Left lung (tissue), 10 donors: ENCODE data around the gene PARN. TPM values are rescaled to one million over a fixed set of nuclear protein-coding genes. Genes with fewer than 3 reads are reported as not detected.

Experiments used
- ATAC-seq: fragments of 200-7000 bp; cut with Tn5 transposase; one replicate; pipeline ENCODE4 v1.9.1; 2020; ENCODE audit warnings: moderate library complexity
- DNase-seq, 4 donors: peaks; one replicate each; pipeline ENCODE4 v3.0.0-alpha.2; 2013 to 2020
- H3K27ac ChIP-seq, 2 donors: fragments of 200-600 bp; sonication (generic) in 1 of 2; one replicate each; pipeline versions ENCODE4 v1.5.0 to v1.8.0; 2020 to 2021
- H3K27me3 ChIP-seq, 2 donors: fragments of 200-600 bp; sonication (generic) in 1 of 2; one replicate each; pipeline versions ENCODE4 v1.5.0 to v1.8.0; 2020 to 2021
- H3K36me3 ChIP-seq, 2 donors: fragments of 200-600 bp; sonication (generic) in 1 of 2; one replicate each; pipeline versions ENCODE4 v1.5.0 to v1.8.0; 2020 to 2021
- H3K4me1 ChIP-seq, 2 donors: fragments of 200-600 bp; one replicate each; pipeline ENCODE4 v1.8.0; 2021
- H3K4me3 ChIP-seq, 2 donors: fragments of 200-600 bp; sonication (generic) in 1 of 2; one replicate each; pipeline versions ENCODE4 v1.5.0 to v1.8.0; 2020 to 2021; ENCODE audit warnings: mild to moderate bottlenecking in 1 of 2
- H3K9me3 ChIP-seq, 2 donors: fragments of 200-600 bp; sonication (generic) in 1 of 2; one replicate each; pipeline versions ENCODE4 v1.5.0 to v1.8.0; 2020 to 2021
- CTCF ChIP-seq, 2 donors: fragments of 200-600 bp; sonication (generic) in 1 of 2; IDR thresholded peaks; one replicate each; pipeline versions ENCODE4 v1.5.0 to v1.8.0; 2021; ENCODE audit warnings: antibody characterized with exemption in 2 of 2
- intact Hi-C, 2 donors: fragments of 100-400 bp; cut with DNase I; formaldehyde crosslinking; loops; one replicate each; pipeline versions ENCODE4 v1.11.2 to v1.14.2; 2022
- polyA plus RNA-seq, 6 donors: library from polyadenylated mRNA; unstranded; fragments of 120-200 nt; gene quantifications; one replicate each; pipeline ENCODE4 v1.2.1, GENCODE V29; 2013; ENCODE audit not compliant: insufficient read length in 6 of 6
- total RNA-seq, 2 donors: library from RNA; stranded (reverse); fragmentation: NEBNext Ultra II Directional; extraction: Animal tissue kit (Norgen Biotek cat#: 25700); gene quantifications; one replicate each; pipeline ENCODE4 v1.2.1, GENCODE V29; 2021
- donor health status: DM: no; HTN: yes; CAD: no.
- donor health status: DM: no; HTN: no; CAD: no.

The PARN gene
- total and polyA plus RNA-seq, 8 donors: 26.9 to 37.9 (median 27.7) TPM

GRCh38 chr16:14672403-14672971 lies 42.4 kb upstream of the PARN start:
- H3K27me3 ChIP-seq: no peaks in the 10 kb centered on the region
- H3K36me3 ChIP-seq: peaks cover 0 to 26% of the 10 kb centered on the region in 2 donors
- no peak for TF ChIP-seq CTCF (IDR thresholded peaks at IDR 0.05)
- peak in 1 of 4 donors; percentile 71 for DNase-seq
- H3K9me3 ChIP-seq: no peaks in the 10 kb centered on the region
- H3K4me1 ChIP-seq: no peaks in the 10 kb centered on the region
- H3K4me3 ChIP-seq: no peak overlapping the region
- intact Hi-C loops: no loop called here
- H3K27ac ChIP-seq: peak overlapping the region; percentile 45 to 47
- peak; percentile 85 for ATAC-seq

DNA sequence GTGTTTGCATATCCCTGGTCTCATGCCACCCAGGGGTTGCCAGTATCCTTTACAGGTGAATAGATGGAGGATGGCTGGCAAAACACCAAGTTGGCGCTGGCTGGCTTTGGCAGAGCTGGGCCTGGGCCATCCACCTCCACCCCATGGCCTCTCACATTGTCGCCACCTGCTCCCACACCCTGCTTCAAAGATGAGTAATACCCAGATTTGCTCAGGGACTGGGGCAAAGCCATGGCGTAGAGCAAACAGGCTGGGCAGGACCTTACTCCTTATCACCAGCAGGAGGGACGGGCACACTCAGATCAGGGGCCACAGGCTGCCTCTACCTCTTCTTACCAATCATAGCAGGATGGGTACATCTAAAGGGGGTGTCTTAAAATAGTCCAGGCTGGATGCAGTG lies 39.7 kb upstream of the PARN start:
- ATAC-seq: peak; percentile 30
- Histone ChIP-seq H3K9me3 (no peaks in the 10 kb centered on the region), H3K4me1 (no peaks in the 10 kb centered on the region), H3K27me3 (no peaks in the 10 kb centered on the region), H3K27ac (no peak overlapping the region), H3K4me3 (no peak overlapping the region), H3K36me3 (peaks cover 6 to 53% of the 10 kb centered on the region in 2 donors)
- DNase-seq: peak in 1 of 4 donors; percentile 52
- intact Hi-C loops: no loop called here
- TF ChIP-seq CTCF (IDR thresholded peaks at IDR 0.05): no peak

- Histone ChIP-seq H3K36me3 (peaks cover 6 to 64% of the 10 kb centered on the region in 2 donors), H3K4me3 (no peak overlapping the region), H3K9me3 (no peaks in the 10 kb centered on the region), H3K27ac (peak overlapping the region in 1 of 2 donors; percentile 59), H3K27me3 (no peaks in the 10 kb centered on the region), H3K4me1 (no peaks in the 10 kb centered on the region)
- intact Hi-C loops: no loop called here
- ATAC-seq (no peak), DNase-seq (no peak)
- TF ChIP-seq CTCF (IDR thresholded peaks at IDR 0.05): no peak
These were observed 38.6 kb upstream of the PARN start for GRCh38 chr16:14668556-14669223.

DNA sequence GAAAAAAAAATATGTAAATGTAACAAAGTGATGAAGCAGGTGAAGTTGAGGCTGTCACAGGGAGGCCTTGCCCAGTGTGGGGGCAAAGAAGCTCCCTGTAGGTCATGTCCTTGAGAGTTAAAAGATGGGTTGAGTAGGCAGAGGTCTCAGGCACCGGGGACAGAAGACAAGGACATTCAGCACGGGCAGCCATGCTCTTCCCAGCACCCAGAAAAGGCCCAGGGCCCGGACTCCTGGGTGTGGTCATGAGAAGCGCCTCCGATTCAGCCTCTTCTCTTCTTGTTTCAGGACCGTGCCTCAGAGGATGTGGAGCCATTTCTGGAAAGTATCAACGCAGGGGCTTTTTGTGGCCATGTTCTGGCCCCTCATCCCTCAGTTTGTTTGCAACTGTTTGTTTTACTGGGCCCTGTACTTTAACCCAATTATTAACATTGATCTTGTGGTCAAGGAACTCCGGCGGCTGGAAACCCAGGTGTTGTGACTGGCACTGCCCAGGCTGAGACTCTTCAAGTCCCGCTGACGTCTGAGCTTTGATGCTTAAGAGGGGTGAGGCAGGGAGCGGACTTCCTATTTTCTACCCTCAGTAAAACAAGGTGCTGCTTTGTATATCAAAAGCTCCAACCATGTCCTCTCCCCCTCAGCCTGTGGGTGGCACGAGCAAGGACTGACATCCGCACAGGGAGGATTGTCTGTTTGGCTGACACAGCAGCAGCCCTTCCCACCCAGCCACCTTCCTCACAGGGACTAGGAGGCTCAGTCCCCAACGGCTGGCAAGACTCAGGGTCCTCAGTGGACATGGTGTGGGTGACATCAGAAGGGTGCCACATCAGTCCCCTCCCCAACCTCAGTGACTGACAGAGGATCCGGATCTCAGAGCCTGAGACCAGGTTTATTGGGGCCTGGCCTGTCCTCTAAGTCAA lies 37.5 kb upstream of the PARN start:
- H3K27ac ChIP-seq: peak overlapping the region; percentile 49 to 67
- H3K9me3 ChIP-seq: no peaks in the 10 kb centered on the region
- peak; percentile 79 for ATAC-seq
- TF ChIP-seq CTCF (IDR thresholded peaks at IDR 0.05): no peak
- no peaks in the 10 kb centered on the region for H3K4me1 ChIP-seq
- intact Hi-C loops: no loop called here
- no peak overlapping the region for H3K4me3 ChIP-seq
- DNase-seq: peak in 1 of 4 donors; percentile 72
- H3K36me3 ChIP-seq: peaks cover 6 to 75% of the 10 kb centered on the region in 2 donors
- no peaks in the 10 kb centered on the region for H3K27me3 ChIP-seq

- Histone ChIP-seq H3K27me3 (no peaks in the 10 kb centered on the region), H3K4me3 (no peak overlapping the region), H3K9me3 (no peaks in the 10 kb centered on the region), H3K27ac (peak overlapping the region; percentile 80 to 85), H3K36me3 (peaks cover 0 to 100% of the 10 kb centered on the region in 2 donors), H3K4me1 (peaks cover 6 to 22% of the 10 kb centered on the region in 2 donors)
- intact Hi-C loops: no loop called here
- no peak for TF ChIP-seq CTCF (IDR thresholded peaks at IDR 0.05)
- no peak for DNase-seq
- no peak for ATAC-seq
These were observed 28.0 kb upstream of the PARN start for GRCh38 chr16:14658063-14658462.
